ENCODE measurements around the gene LELP1. TPM values are rescaled to one million over a fixed set of nuclear protein-coding genes. Genes with fewer than 3 reads are reported as not detected.

The LELP1 gene
- total RNA-seq, 2 experiments from 2014 or later, result not detected

- POLR2A ChIA-PET, result no interaction called here
- H3K9me3 Mint-ChIP-seq (ENCODE audit: insufficient read depth), result no peaks in the 10 kb centered on the region
- DNase-seq (no peak), ATAC-seq (no peak)
- H3K36me3 Mint-ChIP-seq (ENCODE audit: low read depth), result no peaks in the 10 kb centered on the region
- CTCF ChIA-PET, result no interaction called here
- H3K27me3 Mint-ChIP-seq (ENCODE audit: low read depth), result peaks cover 3% of the 10 kb centered on the region
- no peak overlapping the region for H3K27ac Mint-ChIP-seq
- no peak overlapping the region for H3K4me3 Mint-ChIP-seq
- H3K4me1 Mint-ChIP-seq (ENCODE audit: low read depth), result no peaks in the 10 kb centered on the region
Measured at GRCh38 chr1:153231785-153232184, 28.6 kb downstream of the LELP1 start.

DNA sequence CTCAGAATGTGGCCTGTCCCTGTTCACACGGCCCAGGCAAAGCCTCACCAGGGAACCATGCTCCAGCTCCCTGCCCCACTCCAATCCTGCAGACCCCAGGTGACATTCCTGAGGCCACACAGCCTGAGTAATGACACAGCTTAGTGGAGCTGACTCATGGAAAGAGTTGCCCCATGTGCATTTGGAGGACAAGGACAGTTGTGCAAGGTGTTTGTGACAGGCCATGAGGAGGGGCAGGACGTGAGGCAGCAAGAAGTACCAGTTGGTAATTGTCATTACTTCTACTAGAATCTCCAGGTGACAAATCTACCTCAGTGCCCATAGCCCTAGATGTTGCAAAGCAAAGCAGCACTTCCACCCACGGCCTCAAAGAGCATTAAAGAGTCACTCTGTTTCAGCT is 29.3 kb downstream of the LELP1 start:
- Mint-ChIP-seq H3K27me3 (ENCODE audit: low read depth) (peaks cover 3% of the 10 kb centered on the region), H3K4me3 (no peak overlapping the region), H3K9me3 (ENCODE audit: insufficient read depth) (no peaks in the 10 kb centered on the region), H3K27ac (no peak overlapping the region), H3K4me1 (ENCODE audit: low read depth) (no peaks in the 10 kb centered on the region), H3K36me3 (ENCODE audit: low read depth) (no peaks in the 10 kb centered on the region)
- CTCF ChIA-PET, result no interaction called here
- DNase-seq, result no peak
- POLR2A ChIA-PET, result no interaction called here
- no peak for ATAC-seq

DNA sequence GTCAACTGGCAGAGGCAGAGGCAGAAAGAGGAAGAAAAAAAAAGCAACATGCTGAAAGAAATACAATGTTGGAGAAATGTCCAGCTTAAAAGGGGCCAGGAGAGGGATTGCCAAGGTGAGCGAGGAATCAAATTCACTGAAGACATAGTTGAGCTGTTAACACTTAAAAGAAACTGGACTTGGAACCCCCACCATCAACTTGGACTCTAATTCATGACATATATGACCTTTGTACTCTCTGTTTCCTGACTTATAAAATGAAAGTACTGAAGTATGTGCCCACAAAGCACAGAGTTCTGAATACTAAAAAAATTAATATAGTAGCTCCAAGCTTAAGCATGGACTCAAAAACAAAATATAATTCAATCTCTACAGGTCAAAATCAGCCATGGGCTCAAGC is 30.2 kb downstream of the LELP1 start:
- H3K9me3 Mint-ChIP-seq (ENCODE audit: insufficient read depth), result no peaks in the 10 kb centered on the region

DNA sequence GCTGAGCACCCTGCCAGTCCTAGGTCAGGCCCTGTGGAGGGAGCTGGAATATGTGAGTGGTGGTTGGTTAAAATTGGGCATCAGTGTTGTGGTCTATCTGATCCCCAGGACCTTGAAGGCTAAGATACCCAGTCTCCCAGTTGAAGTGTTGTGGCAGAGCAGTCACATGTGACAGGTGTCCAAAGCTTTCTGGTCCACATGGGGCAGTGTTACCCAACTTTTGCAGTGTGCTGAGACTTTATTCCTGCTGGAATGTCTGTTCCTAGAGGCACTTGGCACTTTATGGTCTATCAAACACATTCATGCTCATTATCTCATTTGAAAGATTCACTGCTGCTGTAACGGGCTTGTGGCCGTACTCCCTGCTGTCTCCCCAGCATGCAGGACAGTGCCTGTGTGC is 35.3 kb downstream of the LELP1 start:
- POLR2A ChIA-PET, result no interaction called here
- no peak overlapping the region for H3K27ac Mint-ChIP-seq
- H3K9me3 Mint-ChIP-seq (ENCODE audit: insufficient read depth), result no peaks in the 10 kb centered on the region
- CTCF ChIA-PET, result interaction anchor here (1.0 kb wide), 1 partner anchor 10 kb away, joined by 3 read pairs; no protein-coding TSS in a partner anchor
- no peaks in the 10 kb centered on the region for H3K36me3 Mint-ChIP-seq (ENCODE audit: low read depth)
- DNase-seq (no peak), ATAC-seq (no peak)
- H3K4me1 Mint-ChIP-seq (ENCODE audit: low read depth), result no peaks in the 10 kb centered on the region
- H3K27me3 Mint-ChIP-seq (ENCODE audit: low read depth), result no peaks in the 10 kb centered on the region
- no peak overlapping the region for H3K4me3 Mint-ChIP-seq

More for the DNA sequence above, 30.2 kb downstream of the LELP1 start:
- Mint-ChIP-seq H3K4me1 (ENCODE audit: low read depth) (no peaks in the 10 kb centered on the region), H3K27ac (no peak overlapping the region), H3K36me3 (ENCODE audit: low read depth) (no peaks in the 10 kb centered on the region), H3K4me3 (no peak overlapping the region), H3K27me3 (ENCODE audit: low read depth) (peaks cover 3% of the 10 kb centered on the region)
- ATAC-seq, result no peak
- CTCF ChIA-PET, result interaction anchor here (0.6 to 0.7 kb wide), 2 partner anchors 28 to 363 kb away, joined by 3 to 4 read pairs; no protein-coding TSS in a partner anchor
- POLR2A ChIA-PET, result no interaction called here
- no peak for DNase-seq

DNA sequence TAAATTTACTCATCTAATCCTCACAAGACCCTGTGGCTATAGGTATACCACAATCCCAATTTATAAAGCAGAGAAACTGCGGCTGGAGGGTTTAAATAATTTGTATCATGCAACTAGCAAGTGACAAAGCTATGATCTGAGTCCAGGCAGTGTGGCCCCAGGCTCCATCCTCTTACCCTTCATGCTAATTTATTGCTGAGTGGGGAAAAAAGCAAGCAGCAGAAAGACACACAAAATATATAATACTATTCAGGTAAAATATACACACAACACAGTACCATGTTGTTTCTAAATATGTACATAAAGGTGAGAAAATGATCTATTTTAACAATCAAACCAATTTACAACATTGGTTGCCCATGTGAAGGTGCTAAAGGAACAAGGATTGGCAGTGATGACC is 38.9 kb downstream of the LELP1 start:
- Mint-ChIP-seq H3K4me1 (ENCODE audit: low read depth) (no peaks in the 10 kb centered on the region), H3K27ac (no peak overlapping the region), H3K36me3 (ENCODE audit: low read depth) (no peaks in the 10 kb centered on the region), H3K27me3 (ENCODE audit: low read depth) (no peaks in the 10 kb centered on the region), H3K4me3 (no peak overlapping the region), H3K9me3 (ENCODE audit: insufficient read depth) (no peaks in the 10 kb centered on the region)
- ATAC-seq, result no peak
- POLR2A ChIA-PET, result no interaction called here
- CTCF ChIA-PET, result interaction anchor here (0.7 kb wide), 1 partner anchor 13 kb away, joined by 4 read pairs; no protein-coding TSS in a partner anchor
- DNase-seq, result no peak

DNA sequence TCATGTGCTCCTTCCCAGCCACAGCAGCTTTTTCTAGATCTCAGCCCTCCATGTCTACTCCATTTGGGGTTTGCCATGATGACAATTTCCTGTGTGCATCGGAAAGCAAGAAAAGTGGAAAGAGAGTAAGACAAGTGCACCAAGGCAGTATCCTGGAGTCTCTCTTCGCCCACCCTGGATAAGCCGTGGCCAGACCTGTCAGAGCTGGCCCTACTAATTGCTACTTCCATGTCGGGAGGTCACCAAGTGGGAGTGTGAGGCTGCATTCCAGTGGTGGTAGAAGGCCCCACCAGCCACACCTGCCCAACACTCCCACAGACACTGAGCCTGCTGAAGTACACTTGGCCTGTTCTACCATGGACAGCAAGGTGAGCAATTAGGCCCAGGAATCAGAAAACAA is 42.2 kb downstream of the LELP1 start:
- Mint-ChIP-seq H3K27ac (no peak overlapping the region), H3K36me3 (ENCODE audit: low read depth) (no peaks in the 10 kb centered on the region), H3K27me3 (ENCODE audit: low read depth) (peaks cover 11% of the 10 kb centered on the region), H3K4me3 (no peak overlapping the region), H3K9me3 (ENCODE audit: insufficient read depth) (no peaks in the 10 kb centered on the region), H3K4me1 (ENCODE audit: low read depth) (no peaks in the 10 kb centered on the region)
- CTCF ChIA-PET, result no interaction called here
- POLR2A ChIA-PET, result no interaction called here
- ATAC-seq, result no peak
- no peak for DNase-seq

DNA sequence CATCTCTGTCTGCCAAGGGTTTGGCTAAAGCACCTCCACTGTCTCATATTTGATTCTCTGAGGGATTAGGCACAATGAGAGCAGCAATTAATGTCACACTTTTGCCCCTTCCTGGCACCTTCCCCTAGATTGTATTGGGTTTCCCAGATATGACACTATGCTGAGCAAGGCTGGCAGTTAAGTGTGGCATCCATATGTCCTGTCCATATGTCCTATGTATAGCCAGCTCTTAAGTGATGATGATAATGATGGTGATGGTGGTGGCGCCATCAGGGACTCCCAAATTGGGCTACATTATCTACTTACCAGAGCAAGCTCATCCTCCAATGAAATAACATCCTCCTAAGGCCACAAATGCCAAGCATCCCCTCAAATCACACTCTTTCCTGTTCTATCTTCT is 42.8 kb downstream of the LELP1 start:
- no peaks in the 10 kb centered on the region for H3K9me3 Mint-ChIP-seq (ENCODE audit: insufficient read depth)
- H3K36me3 Mint-ChIP-seq (ENCODE audit: low read depth), result no peaks in the 10 kb centered on the region
- ATAC-seq, result no peak
- no peak overlapping the region for H3K27ac Mint-ChIP-seq
- H3K4me1 Mint-ChIP-seq (ENCODE audit: low read depth), result no peaks in the 10 kb centered on the region
- H3K4me3 Mint-ChIP-seq, result no peak overlapping the region
- ChIA-PET POLR2A (no interaction called here), CTCF (interaction anchor here (1.0 to 1.3 kb wide), 2 partner anchors 8 to 18 kb away, joined by 3 read pairs; no protein-coding TSS in a partner anchor)
- peaks cover 11% of the 10 kb centered on the region for H3K27me3 Mint-ChIP-seq (ENCODE audit: low read depth)
- DNase-seq, result peak; percentile 9

DNA sequence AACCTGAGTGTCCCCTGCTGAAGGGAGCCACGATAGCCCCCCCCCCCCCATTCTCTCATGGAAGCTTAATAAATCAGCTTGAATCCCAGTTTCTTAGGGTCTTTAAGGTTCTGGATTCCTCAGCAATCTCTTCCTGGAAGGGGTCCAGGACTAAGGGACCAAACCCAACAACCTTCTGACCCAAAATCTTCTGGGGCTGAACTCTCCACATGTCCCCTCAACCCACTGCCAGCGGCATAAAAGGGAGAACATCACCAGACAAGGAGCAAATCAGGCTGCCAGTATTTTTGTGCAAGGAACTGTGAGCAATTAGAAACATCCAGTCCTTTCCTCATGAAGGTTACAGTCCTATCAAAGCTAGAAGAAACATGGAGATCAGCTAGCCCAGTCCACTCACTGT is 43.6 kb downstream of the LELP1 start:
- ATAC-seq (no peak), DNase-seq (peak; percentile 3)
- H3K4me1 Mint-ChIP-seq (ENCODE audit: low read depth), result no peaks in the 10 kb centered on the region
- H3K36me3 Mint-ChIP-seq (ENCODE audit: low read depth), result no peaks in the 10 kb centered on the region
- POLR2A ChIA-PET, result no interaction called here
- CTCF ChIA-PET, result interaction anchor here (1.0 to 1.3 kb wide), 2 partner anchors 9 to 18 kb away, joined by 3 read pairs; no protein-coding TSS in a partner anchor
- no peaks in the 10 kb centered on the region for H3K9me3 Mint-ChIP-seq (ENCODE audit: insufficient read depth)
- H3K4me3 Mint-ChIP-seq, result no peak overlapping the region
- H3K27me3 Mint-ChIP-seq (ENCODE audit: low read depth), result peaks cover 11% of the 10 kb centered on the region
- no peak overlapping the region for H3K27ac Mint-ChIP-seq

DNA sequence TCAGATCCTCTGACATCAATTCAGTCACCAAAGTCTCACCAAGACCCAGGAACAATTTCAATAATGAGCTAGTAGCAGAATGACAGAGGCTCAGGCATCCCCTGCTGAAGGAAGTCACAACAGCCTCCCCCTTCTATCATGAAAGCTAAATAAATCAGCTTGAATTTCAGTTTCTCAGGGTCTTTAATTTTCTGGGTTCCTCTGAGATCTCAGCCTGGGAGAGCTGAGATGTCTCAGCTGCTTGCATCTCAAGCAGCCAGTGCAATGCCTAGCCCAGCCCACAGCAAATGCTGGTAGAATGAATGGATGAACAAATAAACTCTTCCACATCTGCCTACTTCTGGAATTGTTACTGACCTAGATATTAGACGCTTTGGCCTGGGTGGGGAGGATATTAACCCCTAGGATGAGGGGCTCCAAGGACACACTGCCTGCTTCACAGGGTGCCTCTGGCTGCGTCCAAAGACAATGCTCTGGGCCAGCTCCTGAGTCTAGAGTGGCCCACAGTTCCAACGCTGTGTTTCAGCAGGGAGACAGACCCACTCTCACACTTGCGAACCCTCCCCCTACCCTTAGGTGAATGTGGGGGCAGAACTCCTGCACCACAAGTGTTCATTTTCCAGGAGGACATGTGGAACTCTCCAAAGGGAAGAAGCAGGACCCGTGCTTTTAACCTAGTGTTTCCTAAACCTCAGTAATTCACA is 45.1 kb downstream of the LELP1 start:
- CTCF ChIA-PET, result interaction anchor here (0.9 kb wide), 1 partner anchor 20 kb away, joined by 3 read pairs; no protein-coding TSS in a partner anchor

GRCh38 chr1:153250166-153250565 is 46.9 kb downstream of the LELP1 start:
- POLR2A ChIA-PET, result no interaction called here
- H3K36me3 Mint-ChIP-seq (ENCODE audit: low read depth), result no peaks in the 10 kb centered on the region
- CTCF ChIA-PET, result no interaction called here

More for the DNA sequence above, 45.1 kb downstream of the LELP1 start:
- Mint-ChIP-seq H3K4me3 (no peak overlapping the region), H3K36me3 (ENCODE audit: low read depth) (no peaks in the 10 kb centered on the region), H3K27me3 (ENCODE audit: low read depth) (peaks cover 11% of the 10 kb centered on the region), H3K9me3 (ENCODE audit: insufficient read depth) (no peaks in the 10 kb centered on the region), H3K27ac (no peak overlapping the region), H3K4me1 (ENCODE audit: low read depth) (no peaks in the 10 kb centered on the region)
- POLR2A ChIA-PET, result no interaction called here
- ATAC-seq (no peak), DNase-seq (peak; percentile 1)

GRCh38 chr1:153251087-153251486 is 47.9 kb downstream of the LELP1 start:
- Mint-ChIP-seq H3K36me3 (ENCODE audit: low read depth) (no peaks in the 10 kb centered on the region), H3K9me3 (ENCODE audit: insufficient read depth) (no peaks in the 10 kb centered on the region), H3K4me1 (ENCODE audit: low read depth) (no peaks in the 10 kb centered on the region), H3K27ac (no peak overlapping the region), H3K4me3 (no peak overlapping the region), H3K27me3 (ENCODE audit: low read depth) (peaks cover 14% of the 10 kb centered on the region)
- no peak for ATAC-seq
- ChIA-PET CTCF (no interaction called here), POLR2A (no interaction called here)
- DNase-seq, result no peak

More at GRCh38 chr1:153250166-153250565, 46.9 kb downstream of the LELP1 start:
- peaks cover 11% of the 10 kb centered on the region for H3K27me3 Mint-ChIP-seq (ENCODE audit: low read depth)
- no peak overlapping the region for H3K27ac Mint-ChIP-seq
- no peak for DNase-seq
- H3K4me1 Mint-ChIP-seq (ENCODE audit: low read depth), result no peaks in the 10 kb centered on the region
- no peaks in the 10 kb centered on the region for H3K9me3 Mint-ChIP-seq (ENCODE audit: insufficient read depth)
- no peak for ATAC-seq
- no peak overlapping the region for H3K4me3 Mint-ChIP-seq

- POLR2A ChIA-PET, result no interaction called here
- H3K27me3 Mint-ChIP-seq (ENCODE audit: low read depth), result peaks cover 14% of the 10 kb centered on the region
- DNase-seq (no peak), ATAC-seq (no peak)
- no peaks in the 10 kb centered on the region for H3K36me3 Mint-ChIP-seq (ENCODE audit: low read depth)
- H3K27ac Mint-ChIP-seq, result no peak overlapping the region
- no peaks in the 10 kb centered on the region for H3K4me1 Mint-ChIP-seq (ENCODE audit: low read depth)
- CTCF ChIA-PET, result no interaction called here
- no peaks in the 10 kb centered on the region for H3K9me3 Mint-ChIP-seq (ENCODE audit: insufficient read depth)
- H3K4me3 Mint-ChIP-seq, result no peak overlapping the region
Measured at GRCh38 chr1:153251562-153251961, 48.3 kb downstream of the LELP1 start.

DNA sequence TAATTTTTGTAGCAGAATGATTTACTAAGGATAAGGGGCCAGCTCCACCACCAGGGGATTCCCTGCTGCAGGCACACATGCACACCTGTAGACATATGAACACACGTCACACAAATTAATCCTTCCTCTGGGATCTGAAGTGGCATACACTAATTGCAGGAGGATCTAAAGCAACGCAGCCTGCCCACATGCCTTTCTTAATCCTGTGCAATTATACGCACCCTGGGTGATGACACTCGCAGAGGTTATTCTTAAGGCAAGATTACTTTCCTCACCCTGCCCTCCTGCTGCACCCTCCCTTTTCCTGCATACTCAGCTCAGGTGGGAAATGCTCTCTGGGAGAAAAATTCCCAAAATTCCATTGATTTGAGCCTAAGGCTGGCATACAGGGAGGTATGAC is 48.8 kb downstream of the LELP1 start:
- H3K9me3 Mint-ChIP-seq (ENCODE audit: insufficient read depth), result no peaks in the 10 kb centered on the region
- ATAC-seq (no peak), DNase-seq (no peak)
- H3K4me1 Mint-ChIP-seq (ENCODE audit: low read depth), result no peaks in the 10 kb centered on the region
- no peak overlapping the region for H3K4me3 Mint-ChIP-seq
- POLR2A ChIA-PET, result no interaction called here
- no peaks in the 10 kb centered on the region for H3K36me3 Mint-ChIP-seq (ENCODE audit: low read depth)
- CTCF ChIA-PET, result no interaction called here
- peaks cover 14% of the 10 kb centered on the region for H3K27me3 Mint-ChIP-seq (ENCODE audit: low read depth)
- no peak overlapping the region for H3K27ac Mint-ChIP-seq
